Progenitor cell of endocrine pancreas (in vitro differentiated cells): ENCODE measurements around the gene RASA3. TPM values are rescaled to one million over a fixed set of nuclear protein-coding genes. Genes with fewer than 3 reads are reported as not detected.

Experiments used
- DNase-seq: peaks from one replicate; pipeline ENCODE4 v3.0.0; 2021; ENCODE audit warnings: low spot score; ENCODE audit not compliant: unreplicated experiment
- H3K27ac Mint-ChIP-seq: 2 replicates; pipeline ENCODE4 v1.8.0; 2021; ENCODE audit warnings: mild to moderate bottlenecking, moderate library complexity, mixed read lengths
- H3K27me3 Mint-ChIP-seq: 2 replicates; pipeline ENCODE4 v1.8.0; 2021; ENCODE audit warnings: mixed read lengths
- H3K36me3 Mint-ChIP-seq: 2 replicates; pipeline ENCODE4 v1.8.0; 2022; ENCODE audit warnings: mixed read lengths; ENCODE audit not compliant: insufficient read depth
- H3K4me1 Mint-ChIP-seq: 2 replicates; pipeline ENCODE4 v1.8.0; 2021; ENCODE audit warnings: low read depth, mixed read lengths
- H3K4me3 Mint-ChIP-seq: 2 replicates; pipeline ENCODE4 v1.8.0; 2021; ENCODE audit warnings: low read depth, mild to moderate bottlenecking, moderate library complexity, mixed read lengths
- H3K9me3 Mint-ChIP-seq: 2 replicates; pipeline ENCODE4 v1.8.0; 2021; ENCODE audit warnings: low read depth, mixed read lengths
- CTCF ChIP-seq: fragments of 200-600 bp; sonication (generic); IDR thresholded peaks from one replicate; pipeline ENCODE4 v1.5.0; 2021; ENCODE audit warnings: antibody characterized with exemption, mild to moderate bottlenecking; ENCODE audit not compliant: unreplicated experiment
- total RNA-seq: library from RNA; stranded (reverse); gene quantifications from 2 replicates; pipeline ENCODE4 v1.2.1, GENCODE V29; 2021

Gene RASA3
- total RNA-seq, 1 donor from 2014 or later, result 6.3 TPM

GRCh38 chr13:114044486-114044885 lies 87.9 kb downstream of the RASA3 start:
- no peak overlapping the region for H3K4me3 Mint-ChIP-seq
- no peaks in the 10 kb centered on the region for H3K27me3 Mint-ChIP-seq
- peaks cover 15% of the 10 kb centered on the region for H3K36me3 Mint-ChIP-seq
- no peak for TF ChIP-seq CTCF
- H3K9me3 Mint-ChIP-seq, result peaks cover 3% of the 10 kb centered on the region
- H3K27ac Mint-ChIP-seq, result peak overlapping the region; percentile 93
- DNase-seq, result no peak
- peaks cover 3% of the 10 kb centered on the region for H3K4me1 Mint-ChIP-seq

GRCh38 chr13:114043421-114044053 lies 88.9 kb downstream of the RASA3 start:
- no peaks in the 10 kb centered on the region for H3K27me3 Mint-ChIP-seq
- H3K9me3 Mint-ChIP-seq, result peaks cover 3% of the 10 kb centered on the region
- no peak for TF ChIP-seq CTCF
- no peak overlapping the region for H3K4me3 Mint-ChIP-seq
- H3K27ac Mint-ChIP-seq, result peak overlapping the region; percentile 87
- DNase-seq, result no peak
- H3K4me1 Mint-ChIP-seq, result peaks cover 3% of the 10 kb centered on the region
- H3K36me3 Mint-ChIP-seq, result peaks cover 15% of the 10 kb centered on the region

GRCh38 chr13:114042066-114042815 lies 90.2 kb downstream of the RASA3 start:
- peaks cover 3% of the 10 kb centered on the region for H3K9me3 Mint-ChIP-seq
- H3K36me3 Mint-ChIP-seq, result peaks cover 17% of the 10 kb centered on the region
- H3K4me3 Mint-ChIP-seq, result no peak overlapping the region
- no peaks in the 10 kb centered on the region for H3K27me3 Mint-ChIP-seq
- TF ChIP-seq CTCF, result no peak
- H3K4me1 Mint-ChIP-seq, result peaks cover under 1% of the 10 kb centered on the region
- no peak overlapping the region for H3K27ac Mint-ChIP-seq
- no peak for DNase-seq

GRCh38 chr13:114041493-114041892 lies 90.9 kb downstream of the RASA3 start:
- no peak for DNase-seq
- H3K4me1 Mint-ChIP-seq, result no peaks in the 10 kb centered on the region

More at GRCh38 chr13:114041493-114041892, 90.9 kb downstream of the RASA3 start:
- H3K36me3 Mint-ChIP-seq, result peaks cover 19% of the 10 kb centered on the region
- no peaks in the 10 kb centered on the region for H3K27me3 Mint-ChIP-seq
- peaks cover 3% of the 10 kb centered on the region for H3K9me3 Mint-ChIP-seq
- H3K27ac Mint-ChIP-seq, result no peak overlapping the region
- no peak for TF ChIP-seq CTCF
- no peak overlapping the region for H3K4me3 Mint-ChIP-seq
